DOHH2 (cell line): ENCODE results near the gene SLX4IP.

Experiments used
- H3F3A ChIP-seq: fragments of 200-600 bp; sonication (generic), shearing (Covaris generic); 2 replicates; pipeline ENCODE4 v1.6.0; 2016; ENCODE audit warnings: antibody characterized with exemption, mild to moderate bottlenecking; ENCODE audit not compliant: control insufficient read depth, insufficient read depth
- H3K27ac ChIP-seq: fragments of 200-600 bp; sonication (generic); 2 replicates; pipeline ENCODE4 v1.5.1; 2014; ENCODE audit warnings: low read depth, mild to moderate bottlenecking, low read length, moderate library complexity
- H3K27me3 ChIP-seq: fragments of 200-600 bp; sonication (generic); 2 replicates; pipeline ENCODE4 v1.6.1; 2014; ENCODE audit warnings: mild to moderate bottlenecking, low read length, mixed read lengths; ENCODE audit not compliant: control insufficient read depth
- H3K36me3 ChIP-seq: fragments of 200-600 bp; sonication (generic); 2 replicates; pipeline ENCODE4 v1.6.1; 2014; ENCODE audit warnings: mild to moderate bottlenecking, low read length, moderate library complexity, mixed read lengths; ENCODE audit not compliant: control insufficient read depth
- H3K4me1 ChIP-seq: fragments of 200-600 bp; sonication (generic); 2 replicates; pipeline ENCODE4 v1.6.1; 2014; ENCODE audit warnings: mild to moderate bottlenecking, low read length, mixed read lengths; ENCODE audit not compliant: control insufficient read depth
- H3K4me2 ChIP-seq: fragments of 200-600 bp; sonication (generic); 2 replicates; pipeline ENCODE4 v1.6.0; 2014; ENCODE audit warnings: mild to moderate bottlenecking, low read length, moderate library complexity
- H3K4me3 ChIP-seq: fragments of 200-600 bp; sonication (generic); 2 replicates; pipeline ENCODE4 v1.5.1; 2014; ENCODE audit warnings: mild to moderate bottlenecking, low read length, mixed read lengths
- H3K79me2 ChIP-seq: fragments of 200-600 bp; sonication (generic); 2 replicates; pipeline ENCODE4 v1.6.1; 2014; ENCODE audit warnings: mild to moderate bottlenecking, low read length, mixed read lengths; ENCODE audit not compliant: control insufficient read depth
- H3K9me2 ChIP-seq: fragments of 200-600 bp; sonication (generic); replicated peaks from 2 replicates; pipeline ENCODE4 v1.6.1; 2014; ENCODE audit warnings: mild to moderate bottlenecking, low read length, mixed read lengths; ENCODE audit not compliant: control insufficient read depth
- H3K9me3 ChIP-seq: fragments of 200-600 bp; sonication (generic); 2 replicates; pipeline ENCODE4 v1.6.1; 2014; ENCODE audit warnings: antibody characterized with exemption, low read length, mixed read lengths; ENCODE audit not compliant: control insufficient read depth, insufficient read depth
- H4K20me1 ChIP-seq: fragments of 200-600 bp; sonication (generic); 2 replicates; pipeline ENCODE4 v1.6.0; 2014; ENCODE audit warnings: low read depth, mild to moderate bottlenecking, antibody characterized with exemption, low read length, moderate library complexity; ENCODE audit not compliant: control insufficient read depth, insufficient read depth
- EZH2phosphoT487 ChIP-seq: fragments of 200-600 bp; sonication (generic); IDR thresholded peaks from 2 replicates; pipeline ENCODE4 v1.6.1; 2017; ENCODE audit warnings: borderline replicate concordance, mild to moderate bottlenecking, antibody characterized with exemption, low read length, moderate library complexity, mixed read lengths
- TF ChIP-seq, protein P1 (sequence below): fragments of 200-600 bp; sonication (generic); IDR thresholded peaks from one replicate; pipeline ENCODE4 v1.5.1; 2014; ENCODE audit warnings: antibody characterized with exemption, mild to moderate bottlenecking, low read depth, low read length; ENCODE audit not compliant: poor library complexity, severe bottlenecking

The SLX4IP gene

DNA sequence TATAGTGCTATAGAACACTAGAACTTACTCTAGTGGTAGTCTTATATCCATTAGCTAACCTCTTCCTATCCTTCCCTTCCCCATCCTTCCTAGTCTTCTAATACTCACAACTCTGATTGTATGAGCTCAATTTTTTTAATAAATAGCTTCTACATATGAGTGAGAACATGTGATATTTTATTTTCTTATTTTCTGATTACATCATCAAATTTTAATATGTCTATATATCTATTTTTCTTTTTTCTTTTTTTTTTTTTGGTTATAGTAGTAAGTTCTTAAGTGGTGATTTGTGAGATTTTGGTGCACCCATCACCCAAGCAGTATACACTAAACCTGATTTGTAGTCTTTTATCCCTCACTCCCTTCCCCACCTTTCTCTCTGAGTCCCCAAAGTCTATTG is 126.2 kb downstream of the SLX4IP start:
- H3K4me1 ChIP-seq, result peaks cover 8% of the 10 kb centered on the region
- H4K20me1 ChIP-seq, result no peaks in the 10 kb centered on the region
- H3K79me2 ChIP-seq, result no peaks in the 10 kb centered on the region
- H3K27me3 ChIP-seq, result no peaks in the 10 kb centered on the region
- H3F3A ChIP-seq, result no peaks in the 10 kb centered on the region
- TF ChIP-seq EZH2phosphoT487, result no peak
- TF ChIP-seq, protein P1, sequence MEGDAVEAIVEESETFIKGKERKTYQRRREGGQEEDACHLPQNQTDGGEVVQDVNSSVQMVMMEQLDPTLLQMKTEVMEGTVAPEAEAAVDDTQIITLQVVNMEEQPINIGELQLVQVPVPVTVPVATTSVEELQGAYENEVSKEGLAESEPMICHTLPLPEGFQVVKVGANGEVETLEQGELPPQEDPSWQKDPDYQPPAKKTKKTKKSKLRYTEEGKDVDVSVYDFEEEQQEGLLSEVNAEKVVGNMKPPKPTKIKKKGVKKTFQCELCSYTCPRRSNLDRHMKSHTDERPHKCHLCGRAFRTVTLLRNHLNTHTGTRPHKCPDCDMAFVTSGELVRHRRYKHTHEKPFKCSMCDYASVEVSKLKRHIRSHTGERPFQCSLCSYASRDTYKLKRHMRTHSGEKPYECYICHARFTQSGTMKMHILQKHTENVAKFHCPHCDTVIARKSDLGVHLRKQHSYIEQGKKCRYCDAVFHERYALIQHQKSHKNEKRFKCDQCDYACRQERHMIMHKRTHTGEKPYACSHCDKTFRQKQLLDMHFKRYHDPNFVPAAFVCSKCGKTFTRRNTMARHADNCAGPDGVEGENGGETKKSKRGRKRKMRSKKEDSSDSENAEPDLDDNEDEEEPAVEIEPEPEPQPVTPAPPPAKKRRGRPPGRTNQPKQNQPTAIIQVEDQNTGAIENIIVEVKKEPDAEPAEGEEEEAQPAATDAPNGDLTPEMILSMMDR, result no peak
- H3K9me2 ChIP-seq, result no peaks in the 10 kb centered on the region
- H3K4me2 ChIP-seq, result no peak overlapping the region
- no peak overlapping the region for H3K4me3 ChIP-seq
- peaks cover 6% of the 10 kb centered on the region for H3K36me3 ChIP-seq
- H3K9me3 ChIP-seq, result no peaks in the 10 kb centered on the region
- H3K27ac ChIP-seq, result no peak overlapping the region

- no peaks in the 10 kb centered on the region for H4K20me1 ChIP-seq
- H3K79me2 ChIP-seq, result no peaks in the 10 kb centered on the region
- H3K9me3 ChIP-seq, result no peaks in the 10 kb centered on the region
- TF ChIP-seq EZH2phosphoT487, result no peak
- TF ChIP-seq, protein P1, result no peak
- no peaks in the 10 kb centered on the region for H3F3A ChIP-seq
- no peak overlapping the region for H3K27ac ChIP-seq
- peaks cover 3% of the 10 kb centered on the region for H3K4me1 ChIP-seq
- H3K4me3 ChIP-seq, result no peak overlapping the region
- H3K36me3 ChIP-seq, result peaks cover 6% of the 10 kb centered on the region
- no peaks in the 10 kb centered on the region for H3K9me2 ChIP-seq
- no peak overlapping the region for H3K4me2 ChIP-seq
- H3K27me3 ChIP-seq, result no peaks in the 10 kb centered on the region
Measured at GRCh38 chr20:10562899-10563298, 127.8 kb downstream of the SLX4IP start.

DNA sequence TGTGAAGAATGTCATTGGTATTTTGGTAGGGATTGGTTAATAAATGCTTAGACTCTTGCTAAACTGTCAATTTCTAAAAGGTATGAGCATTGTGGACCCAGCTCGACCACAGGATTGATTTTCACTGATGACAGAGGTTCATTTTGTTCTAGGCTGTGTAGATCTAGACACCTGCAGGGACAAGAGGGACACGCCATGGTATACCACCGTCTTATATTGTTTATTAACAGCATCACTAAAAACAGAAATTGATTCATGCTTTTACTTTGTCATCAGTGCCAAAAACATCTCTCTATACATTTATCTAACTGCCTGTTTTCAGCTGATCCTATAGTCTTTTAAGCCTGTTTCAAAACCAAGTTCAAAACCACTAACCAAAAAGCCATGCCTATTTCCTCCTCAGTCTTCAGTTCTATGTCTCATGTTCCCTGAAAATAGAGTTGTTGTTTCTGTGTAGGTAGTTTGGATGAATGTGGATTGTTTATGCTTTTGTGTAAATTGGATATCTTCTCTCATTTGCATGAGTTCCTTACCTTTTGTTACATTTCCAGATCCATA is 128.9 kb downstream of the SLX4IP start:
- Histone ChIP-seq H3K4me1 (peaks cover 3% of the 10 kb centered on the region), H3K4me2 (no peak overlapping the region), H3K9me3 (no peaks in the 10 kb centered on the region), H3K4me3 (no peak overlapping the region), H3K27ac (no peak overlapping the region), H3K36me3 (peaks cover 6% of the 10 kb centered on the region), H3K79me2 (no peaks in the 10 kb centered on the region), H3F3A (no peaks in the 10 kb centered on the region), H3K27me3 (no peaks in the 10 kb centered on the region), H4K20me1 (no peaks in the 10 kb centered on the region), H3K9me2 (no peaks in the 10 kb centered on the region)
- TF ChIP-seq, protein P1, result no peak
- TF ChIP-seq EZH2phosphoT487, result no peak
